Measurements from ENCODE around the gene DRC3. TPM values are rescaled to one million over a fixed set of nuclear protein-coding genes. Genes with fewer than 3 reads are reported as not detected.
A peak's percentile ranks its signal among the peaks of the same experiment; 100 is the strongest.
"Not testable (repeated sequence)": the region's sequence is repeated elsewhere in the genome, so short reads cannot be mapped to it uniquely, and the experiment has no call there.

DRC3 gene
- total and polyA plus RNA-seq, 7 experiments from 2014 or later, result 0.50 to 2.4 (median 1.00) TPM; not detected in 4

GRCh38 chr17:17989081-17989480 is 16.4 kb downstream of the DRC3 start:
- CTCF ChIA-PET, result no interaction called here
- Mint-ChIP-seq H3K9me3 (no peaks in the 10 kb centered on the region), H3K27me3 (no peaks in the 10 kb centered on the region), H3K4me3 (no peak overlapping the region), H3K36me3 (no peaks in the 10 kb centered on the region), H3K27ac (no peak overlapping the region), H3K4me1 (peaks cover 0 to 4% (median 0%) of the 10 kb centered on the region in 7 donors)
- DNase-seq, result no peak
- no peaks in the 10 kb centered on the region for H3K36me3 ChIP-seq (ENCODE audit: control insufficient read depth in 2 of 3, insufficient read depth in 3 of 3, low read length in 3 of 3)
- POLR2A ChIA-PET, result no interaction called here
- no peaks in the 10 kb centered on the region for H3K27me3 ChIP-seq (ENCODE audit: control insufficient read depth in 2 of 2, insufficient read depth in 2 of 2, low read length in 2 of 2)
- no peak overlapping the region for H3K27ac ChIP-seq (ENCODE audit: low read depth, low read length)
- H3K4me1 ChIP-seq (ENCODE audit: control insufficient read depth in 2 of 2, insufficient read depth in 2 of 2, low read length in 2 of 2), result no peaks in the 10 kb centered on the region
- intact Hi-C loops (cut with micrococcal nuclease), result no loop called here
- H3K9me3 ChIP-seq (ENCODE audit: control insufficient read depth in 2 of 3, low read length in 3 of 3), result no peaks in the 10 kb centered on the region
- ATAC-seq, result no peak
- H3K4me3 ChIP-seq (ENCODE audit: low read length), result no peak overlapping the region

- intact Hi-C loops (cut with micrococcal nuclease), result no loop called here
- CTCF ChIA-PET, result no interaction called here
Measured at GRCh38 chr17:17989618-17990017, 17.0 kb downstream of the DRC3 start.

GRCh38 chr17:17990282-17990681 is 17.6 kb downstream of the DRC3 start:
- CTCF ChIA-PET, result no interaction called here
- no peaks in the 10 kb centered on the region for H3K27me3 Mint-ChIP-seq
- no peak overlapping the region for H3K4me3 Mint-ChIP-seq
- no peak overlapping the region for H3K27ac ChIP-seq (ENCODE audit: low read depth, low read length)
- no peaks in the 10 kb centered on the region for H3K36me3 ChIP-seq (ENCODE audit: control insufficient read depth in 2 of 3, insufficient read depth in 3 of 3, low read length in 3 of 3)
- H3K9me3 ChIP-seq (ENCODE audit: control insufficient read depth in 2 of 3, low read length in 3 of 3), result no peaks in the 10 kb centered on the region
- no peak for DNase-seq
- intact Hi-C loops (cut with micrococcal nuclease), result no loop called here
- no peaks in the 10 kb centered on the region for H3K36me3 Mint-ChIP-seq
- ATAC-seq, result no peak
- H3K27me3 ChIP-seq (ENCODE audit: control insufficient read depth in 2 of 2, insufficient read depth in 2 of 2, low read length in 2 of 2), result no peaks in the 10 kb centered on the region
- POLR2A ChIA-PET, result no interaction called here
- H3K9me3 Mint-ChIP-seq, result no peaks in the 10 kb centered on the region
- no peak overlapping the region for H3K27ac Mint-ChIP-seq
- peaks cover 0 to 4% (median 0%) of the 10 kb centered on the region in 7 donors for H3K4me1 Mint-ChIP-seq
- no peak overlapping the region for H3K4me3 ChIP-seq (ENCODE audit: low read length)
- no peaks in the 10 kb centered on the region for H3K4me1 ChIP-seq (ENCODE audit: control insufficient read depth in 2 of 2, insufficient read depth in 2 of 2, low read length in 2 of 2)

More at GRCh38 chr17:17989618-17990017, 17.0 kb downstream of the DRC3 start:
- no peaks in the 10 kb centered on the region for H3K9me3 ChIP-seq (ENCODE audit: control insufficient read depth in 2 of 3, low read length in 3 of 3)
- no peaks in the 10 kb centered on the region for H3K36me3 Mint-ChIP-seq
- H3K36me3 ChIP-seq (ENCODE audit: control insufficient read depth in 2 of 3, insufficient read depth in 3 of 3, low read length in 3 of 3), result no peaks in the 10 kb centered on the region
- no peak overlapping the region for H3K27ac ChIP-seq (ENCODE audit: low read depth, low read length)
- DNase-seq (no peak), ATAC-seq (no peak)
- H3K27ac Mint-ChIP-seq, result no peak overlapping the region
- H3K27me3 Mint-ChIP-seq, result no peaks in the 10 kb centered on the region
- H3K4me1 Mint-ChIP-seq, result peaks cover 0 to 4% (median 0%) of the 10 kb centered on the region in 7 donors
- H3K27me3 ChIP-seq (ENCODE audit: control insufficient read depth in 2 of 2, insufficient read depth in 2 of 2, low read length in 2 of 2), result no peaks in the 10 kb centered on the region
- POLR2A ChIA-PET, result no interaction called here
- no peaks in the 10 kb centered on the region for H3K4me1 ChIP-seq (ENCODE audit: control insufficient read depth in 2 of 2, insufficient read depth in 2 of 2, low read length in 2 of 2)
- H3K9me3 Mint-ChIP-seq, result no peaks in the 10 kb centered on the region
- H3K4me3 ChIP-seq (ENCODE audit: low read length), result no peak overlapping the region
- H3K4me3 Mint-ChIP-seq, result no peak overlapping the region

- H3K27me3 Mint-ChIP-seq, result no peaks in the 10 kb centered on the region
- peaks cover 0 to 4% (median 0%) of the 10 kb centered on the region in 7 donors for H3K4me1 Mint-ChIP-seq
- no peak for ATAC-seq
- Histone ChIP-seq H3K4me1 (ENCODE audit: control insufficient read depth in 2 of 2, insufficient read depth in 2 of 2, low read length in 2 of 2) (no peaks in the 10 kb centered on the region), H3K9me3 (ENCODE audit: control insufficient read depth in 2 of 3, low read length in 3 of 3) (no peaks in the 10 kb centered on the region), H3K27ac (ENCODE audit: low read depth, low read length) (no peak overlapping the region), H3K36me3 (ENCODE audit: control insufficient read depth in 2 of 3, insufficient read depth in 3 of 3, low read length in 3 of 3) (no peaks in the 10 kb centered on the region), H3K4me3 (ENCODE audit: low read length) (no peak overlapping the region), H3K27me3 (ENCODE audit: control insufficient read depth in 2 of 2, insufficient read depth in 2 of 2, low read length in 2 of 2) (no peaks in the 10 kb centered on the region)
- CTCF ChIA-PET, result no interaction called here
- intact Hi-C loops (cut with micrococcal nuclease), result no loop called here
- POLR2A ChIA-PET, result no interaction called here
- H3K9me3 Mint-ChIP-seq, result no peaks in the 10 kb centered on the region
- no peaks in the 10 kb centered on the region for H3K36me3 Mint-ChIP-seq
- no peak overlapping the region for H3K4me3 Mint-ChIP-seq
- H3K27ac Mint-ChIP-seq, result no peak overlapping the region
- DNase-seq, result no peak
Measured at GRCh38 chr17:17993366-17993765, 20.7 kb downstream of the DRC3 start.

GRCh38 chr17:17993852-17994251 is 21.2 kb downstream of the DRC3 start:
- Mint-ChIP-seq H3K27ac (no peak overlapping the region), H3K4me1 (peaks cover 0 to 2% (median 0%) of the 10 kb centered on the region in 7 donors), H3K9me3 (no peaks in the 10 kb centered on the region), H3K4me3 (no peak overlapping the region), H3K36me3 (no peaks in the 10 kb centered on the region), H3K27me3 (no peaks in the 10 kb centered on the region)
- Histone ChIP-seq H3K4me1 (ENCODE audit: control insufficient read depth in 2 of 2, insufficient read depth in 2 of 2, low read length in 2 of 2) (no peaks in the 10 kb centered on the region), H3K27ac (ENCODE audit: low read depth, low read length) (no peak overlapping the region), H3K27me3 (ENCODE audit: control insufficient read depth in 2 of 2, insufficient read depth in 2 of 2, low read length in 2 of 2) (no peaks in the 10 kb centered on the region), H3K36me3 (ENCODE audit: control insufficient read depth in 2 of 3, insufficient read depth in 3 of 3, low read length in 3 of 3) (no peaks in the 10 kb centered on the region), H3K4me3 (ENCODE audit: low read length) (no peak overlapping the region), H3K9me3 (ENCODE audit: control insufficient read depth in 2 of 3, low read length in 3 of 3) (no peaks in the 10 kb centered on the region)
- CTCF ChIA-PET, result no interaction called here
- POLR2A ChIA-PET, result no interaction called here
- intact Hi-C loops (cut with micrococcal nuclease), result no loop called here
- ATAC-seq (no peak), DNase-seq (no peak)

DNA sequence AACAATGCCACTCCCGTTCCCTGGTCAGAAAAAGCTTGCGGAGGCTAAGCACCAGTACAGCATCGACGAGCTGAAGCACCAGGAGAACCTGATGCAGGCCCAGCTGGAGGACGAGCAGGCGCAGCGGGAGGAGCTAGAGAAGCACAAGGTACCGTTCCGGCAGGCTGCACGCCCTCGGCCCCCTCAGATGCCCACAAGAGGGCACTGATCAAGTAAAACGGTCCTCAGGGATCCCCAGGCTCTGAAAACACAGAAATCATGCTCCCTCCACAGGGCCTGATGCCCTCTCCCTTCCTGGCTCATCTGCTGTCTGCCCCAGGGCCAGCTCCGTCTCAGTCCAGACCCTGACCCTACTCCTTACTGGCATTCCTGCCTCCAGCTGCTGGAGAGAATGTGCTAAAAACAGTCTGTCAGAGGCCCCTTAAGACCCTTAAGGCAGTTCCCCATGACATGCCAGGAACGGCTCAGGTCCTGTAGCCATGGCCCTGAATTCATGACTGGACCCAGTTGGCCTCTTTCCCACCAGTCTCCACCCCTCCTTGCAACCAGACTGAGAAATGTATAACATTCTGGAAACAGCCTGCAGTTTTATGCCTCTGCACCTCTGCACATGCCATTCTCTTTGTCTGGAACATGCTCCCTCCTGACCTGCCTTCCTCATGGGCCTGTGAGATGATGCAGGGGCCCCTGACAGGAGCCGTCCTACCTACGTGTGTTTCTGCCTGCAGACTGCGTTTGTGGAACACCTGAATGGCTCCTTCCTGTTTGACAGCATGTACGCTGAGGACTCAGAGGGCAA is 21.8 kb downstream of the DRC3 start:
- H3K9me3 ChIP-seq (ENCODE audit: control insufficient read depth in 2 of 3, low read length in 3 of 3), result no peaks in the 10 kb centered on the region
- no peaks in the 10 kb centered on the region for H3K9me3 Mint-ChIP-seq
- intact Hi-C loops (cut with micrococcal nuclease), result no loop called here
- no peaks in the 10 kb centered on the region for H3K27me3 Mint-ChIP-seq
- ChIA-PET CTCF (interaction anchor here (0.7 kb wide), 1 partner anchor 16 kb away, joined by 3 read pairs; no protein-coding TSS in a partner anchor), POLR2A (no interaction called here)
- H3K4me1 ChIP-seq (ENCODE audit: control insufficient read depth in 2 of 2, insufficient read depth in 2 of 2, low read length in 2 of 2), result no peaks in the 10 kb centered on the region
- no peak overlapping the region for H3K4me3 Mint-ChIP-seq
- no peak overlapping the region for H3K27ac ChIP-seq (ENCODE audit: low read depth, low read length)
- ATAC-seq (peak; percentile 56), DNase-seq (peak in 4 of 9 donors; percentile 15 to 19 (median 16))
- H3K27me3 ChIP-seq (ENCODE audit: control insufficient read depth in 2 of 2, insufficient read depth in 2 of 2, low read length in 2 of 2), result no peaks in the 10 kb centered on the region
- H3K27ac Mint-ChIP-seq, result peak overlapping the region in 3 of 9 donors; percentile 34 to 44 (median 36)
- no peaks in the 10 kb centered on the region for H3K4me1 Mint-ChIP-seq
- H3K36me3 Mint-ChIP-seq, result no peaks in the 10 kb centered on the region
- H3K36me3 ChIP-seq (ENCODE audit: control insufficient read depth in 2 of 3, insufficient read depth in 3 of 3, low read length in 3 of 3), result no peaks in the 10 kb centered on the region
- no peak overlapping the region for H3K4me3 ChIP-seq (ENCODE audit: low read length)

DNA sequence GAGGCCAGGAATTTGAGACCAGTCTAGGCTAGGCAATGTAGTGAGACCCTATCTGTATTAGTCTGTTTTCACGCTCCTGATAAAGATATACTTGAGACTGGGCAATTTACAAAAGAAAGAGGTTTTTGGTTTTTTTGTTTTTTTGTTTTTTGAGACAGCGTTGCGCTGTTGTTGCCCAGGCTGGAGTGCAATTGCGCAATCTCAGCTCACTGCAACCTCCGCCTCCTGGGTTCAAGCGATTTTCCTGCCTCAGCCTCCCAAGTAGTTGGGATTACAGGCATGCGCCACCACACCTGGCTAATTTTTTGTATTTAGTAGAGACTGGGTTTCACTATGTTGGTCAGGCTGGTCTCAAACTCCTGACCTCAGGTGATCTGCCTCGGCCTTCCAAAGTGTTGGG is 23.2 kb downstream of the DRC3 start:
- intact Hi-C loops (cut with micrococcal nuclease); H3K9me3 Mint-ChIP-seq; H3K36me3 Mint-ChIP-seq; H3K27ac ChIP-seq (ENCODE audit: low read depth, low read length); DNase-seq; H3K9me3 ChIP-seq (ENCODE audit: control insufficient read depth in 2 of 3, low read length in 3 of 3); POLR2A ChIA-PET; ATAC-seq; H3K36me3 ChIP-seq (ENCODE audit: control insufficient read depth in 2 of 3, insufficient read depth in 3 of 3, low read length in 3 of 3); H3K4me3 ChIP-seq (ENCODE audit: low read length); H3K4me1 ChIP-seq (ENCODE audit: control insufficient read depth in 2 of 2, insufficient read depth in 2 of 2, low read length in 2 of 2); H3K27me3 Mint-ChIP-seq; H3K4me1 Mint-ChIP-seq; CTCF ChIA-PET; H3K4me3 Mint-ChIP-seq; H3K27ac Mint-ChIP-seq; H3K27me3 ChIP-seq (ENCODE audit: control insufficient read depth in 2 of 2, insufficient read depth in 2 of 2, low read length in 2 of 2): not testable (repeated sequence)

Data from naive thymus-derived CD4-positive, alpha-beta T cell (primary cell).